ENCODE data around the gene CNTLN.

Gene CNTLN, protein sequence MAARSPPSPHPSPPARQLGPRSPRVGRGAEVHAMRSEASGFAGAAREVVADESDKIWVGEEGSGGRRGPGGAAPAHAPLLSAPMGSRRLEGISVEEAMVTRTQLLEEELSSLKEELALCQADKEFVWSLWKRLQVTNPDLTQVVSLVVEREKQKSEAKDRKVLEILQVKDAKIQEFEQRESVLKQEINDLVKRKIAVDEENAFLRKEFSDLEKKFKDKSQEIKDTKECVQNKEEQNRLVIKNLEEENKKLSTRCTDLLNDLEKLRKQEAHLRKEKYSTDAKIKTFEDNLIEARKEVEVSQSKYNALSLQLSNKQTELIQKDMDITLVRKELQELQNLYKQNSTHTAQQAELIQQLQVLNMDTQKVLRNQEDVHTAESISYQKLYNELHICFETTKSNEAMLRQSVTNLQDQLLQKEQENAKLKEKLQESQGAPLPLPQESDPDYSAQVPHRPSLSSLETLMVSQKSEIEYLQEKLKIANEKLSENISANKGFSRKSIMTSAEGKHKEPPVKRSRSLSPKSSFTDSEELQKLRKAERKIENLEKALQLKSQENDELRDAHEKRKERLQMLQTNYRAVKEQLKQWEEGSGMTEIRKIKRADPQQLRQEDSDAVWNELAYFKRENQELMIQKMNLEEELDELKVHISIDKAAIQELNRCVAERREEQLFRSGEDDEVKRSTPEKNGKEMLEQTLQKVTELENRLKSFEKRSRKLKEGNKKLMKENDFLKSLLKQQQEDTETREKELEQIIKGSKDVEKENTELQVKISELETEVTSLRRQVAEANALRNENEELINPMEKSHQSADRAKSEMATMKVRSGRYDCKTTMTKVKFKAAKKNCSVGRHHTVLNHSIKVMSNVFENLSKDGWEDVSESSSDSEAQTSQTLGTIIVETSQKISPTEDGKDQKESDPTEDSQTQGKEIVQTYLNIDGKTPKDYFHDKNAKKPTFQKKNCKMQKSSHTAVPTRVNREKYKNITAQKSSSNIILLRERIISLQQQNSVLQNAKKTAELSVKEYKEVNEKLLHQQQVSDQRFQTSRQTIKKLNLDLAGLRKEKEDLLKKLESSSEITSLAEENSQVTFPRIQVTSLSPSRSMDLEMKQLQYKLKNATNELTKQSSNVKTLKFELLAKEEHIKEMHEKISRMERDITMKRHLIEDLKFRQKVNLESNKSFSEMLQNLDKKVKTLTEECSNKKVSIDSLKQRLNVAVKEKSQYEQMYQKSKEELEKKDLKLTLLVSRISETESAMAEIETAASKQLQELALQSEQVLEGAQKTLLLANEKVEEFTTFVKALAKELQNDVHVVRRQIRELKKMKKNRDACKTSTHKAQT (N-terminal part only)
- 11.8 reads per million, percentile 35 among the genes with 10 or more reads in this experiment for total RNA-seq

- DNase-seq, result no peak
Measured at GRCh38 chr9:17134396-17135294, at the start of gene CNTLN. CNTLN (plus strand) TSS chr9:17135040; CDS start chr9:17135066, 26 bp downstream.

- no peak for DNase-seq
Measured at GRCh38 chr9:17088566-17088965, 46.3 kb upstream of the CNTLN start.

DNA sequence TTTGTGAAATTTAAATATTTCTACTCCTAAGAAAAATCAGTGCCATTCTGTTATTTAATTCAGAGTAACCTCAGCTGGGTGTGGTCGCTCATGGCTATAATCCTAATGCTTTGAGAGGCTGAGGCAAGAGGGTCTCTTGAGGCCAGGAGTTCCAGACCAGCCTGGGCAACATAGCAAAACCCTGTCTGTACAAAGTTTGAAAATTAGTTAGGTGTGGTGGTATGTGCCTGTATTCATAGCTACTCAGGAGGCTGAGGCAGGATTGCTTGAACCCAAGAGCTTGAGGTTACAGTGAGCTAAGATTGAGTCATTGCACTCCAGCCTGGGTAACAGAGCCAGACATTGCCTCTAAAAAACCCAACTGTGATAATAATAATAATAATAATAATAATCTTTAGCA is 44.8 kb upstream of the CNTLN start:
- no peak for DNase-seq

GRCh38 chr9:17116400-17116837 is 18.4 kb upstream of the CNTLN start:
- DNase-seq, result no peak

- no peak for DNase-seq
Measured at GRCh38 chr9:17117372-17117771, 17.5 kb upstream of the CNTLN start.

- DNase-seq, result no peak
Measured at GRCh38 chr9:17120203-17120602, 14.6 kb upstream of the CNTLN start.

DNA sequence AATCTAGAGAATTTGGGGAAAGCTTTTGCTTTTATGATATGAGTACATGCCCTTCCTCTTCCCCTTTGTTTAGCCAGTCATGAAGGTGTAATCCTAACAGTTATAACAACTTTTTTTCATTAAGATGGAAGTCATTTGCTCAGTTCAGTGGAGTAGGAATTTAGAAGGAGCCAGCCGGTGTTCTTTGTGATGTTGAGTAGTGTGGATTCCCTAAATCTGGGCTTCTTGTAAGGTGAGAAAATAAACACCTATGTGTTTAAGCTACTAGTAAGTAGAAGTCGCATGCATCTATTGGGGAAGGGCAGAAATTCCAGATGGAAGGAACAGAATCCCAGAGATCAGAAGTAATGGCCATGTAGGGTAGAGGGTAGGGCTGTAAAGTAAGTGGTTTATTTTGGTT is 13.6 kb upstream of the CNTLN start:
- no peak for DNase-seq

- no peak for DNase-seq
Measured at GRCh38 chr9:17130291-17130690, 4.5 kb upstream of the CNTLN start.

DNA sequence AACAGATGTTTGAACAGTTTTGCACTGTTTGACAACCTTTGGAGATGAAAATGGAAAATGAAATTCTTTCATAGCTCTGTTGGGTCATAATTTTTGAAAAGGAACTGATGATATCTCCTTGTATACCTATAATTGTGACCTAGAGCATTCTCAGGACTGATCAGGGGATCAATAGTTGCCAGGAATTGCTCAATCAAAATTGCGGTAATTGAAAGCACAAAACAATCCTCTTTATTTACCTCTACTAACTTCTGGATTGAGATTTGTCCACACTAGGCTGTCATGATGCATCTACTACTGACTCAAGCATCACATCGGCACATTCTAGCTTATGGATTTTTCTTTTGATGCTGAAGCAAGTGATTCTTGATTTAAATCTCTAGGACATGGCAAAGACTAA is 4.1 kb upstream of the CNTLN start:
- no peak for DNase-seq

GRCh38 chr9:17131494-17131893 is 3.3 kb upstream of the CNTLN start:
- no peak for DNase-seq

DNA sequence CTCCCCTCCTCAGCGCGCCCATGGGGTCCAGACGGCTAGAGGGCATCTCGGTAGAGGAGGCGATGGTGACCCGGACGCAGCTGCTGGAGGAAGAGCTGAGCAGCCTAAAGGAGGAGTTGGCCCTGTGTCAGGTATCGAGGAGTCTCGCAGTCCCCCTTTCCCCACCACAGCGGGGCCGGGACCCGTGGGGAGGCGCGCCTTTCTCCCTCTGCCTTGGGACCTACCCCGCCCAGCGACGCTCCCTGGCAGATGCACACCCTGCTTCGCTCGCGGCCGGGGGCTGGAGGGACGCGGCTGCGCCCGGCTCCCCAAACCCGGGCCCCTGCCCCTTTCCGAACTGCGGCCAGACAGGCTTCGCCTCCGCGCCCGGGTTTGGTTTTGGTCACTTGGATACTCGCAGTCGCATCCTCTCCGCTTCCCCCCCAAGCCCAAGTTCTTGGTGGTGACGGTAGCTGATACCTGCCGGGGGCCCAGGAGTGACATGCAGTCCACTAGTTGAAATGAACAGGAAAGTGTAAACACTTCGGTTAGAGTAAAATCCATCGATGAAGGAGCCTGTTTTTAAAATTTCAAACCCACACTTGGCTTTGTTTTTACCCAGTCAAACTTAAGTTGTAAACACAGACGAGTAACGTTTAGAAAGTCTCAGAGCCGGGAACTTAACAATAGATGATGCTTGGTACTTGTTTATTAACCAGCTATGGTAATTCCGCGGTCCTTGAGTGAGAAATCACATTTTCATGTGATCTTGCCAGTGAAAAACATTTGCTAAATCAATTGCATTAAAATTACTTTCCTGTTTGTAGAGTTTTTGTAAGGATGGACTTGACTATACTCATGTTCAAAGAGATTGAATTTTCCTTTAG is 688 bp downstream of the CNTLN start:
- no peak for DNase-seq

GRCh38 chr9:17137566-17137965 is 2.7 kb downstream of the CNTLN start:
- no peak for DNase-seq

DNA sequence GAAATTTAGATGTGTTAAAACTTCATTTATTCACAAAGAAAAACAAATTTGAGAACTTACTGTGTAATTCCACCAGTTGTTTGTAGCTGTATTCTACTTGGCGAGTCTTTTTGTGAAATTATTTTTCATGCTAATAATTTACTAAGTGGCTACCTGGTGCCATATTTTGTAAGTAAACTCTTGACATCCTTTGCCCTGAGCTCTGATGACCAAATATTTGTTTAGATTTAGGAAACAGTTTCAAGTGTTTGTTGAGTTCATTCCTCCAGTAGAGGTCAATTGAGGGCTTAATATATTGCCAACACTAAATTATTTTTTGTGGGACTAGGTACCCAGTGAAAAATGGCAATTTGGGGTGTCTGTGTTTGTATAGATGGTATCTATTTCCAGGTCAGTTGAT is 3.7 kb downstream of the CNTLN start:
- no peak for DNase-seq

DNA sequence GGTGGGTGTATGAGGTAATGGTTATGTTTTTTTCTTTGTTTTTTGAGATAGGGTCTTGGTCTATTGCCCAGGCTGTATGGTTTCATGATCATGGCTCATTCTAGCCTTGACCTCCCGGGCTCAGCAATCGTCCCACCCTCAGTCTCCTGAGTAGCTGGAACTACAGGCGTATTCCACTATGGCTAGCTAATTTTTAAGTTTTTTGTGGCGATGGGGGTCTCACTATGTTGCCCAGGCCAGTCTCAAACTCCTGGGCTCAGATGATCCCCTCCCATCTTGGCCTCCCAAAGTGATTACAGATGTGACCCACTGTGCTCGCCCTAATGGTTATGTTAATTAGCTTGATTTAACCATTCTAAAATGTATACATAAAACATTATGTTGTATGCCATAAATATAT is 5.6 kb downstream of the CNTLN start:
- DNase-seq, result no peak

GRCh38 chr9:17148324-17148723 is 13.5 kb downstream of the CNTLN start:
- no peak for DNase-seq

DNA sequence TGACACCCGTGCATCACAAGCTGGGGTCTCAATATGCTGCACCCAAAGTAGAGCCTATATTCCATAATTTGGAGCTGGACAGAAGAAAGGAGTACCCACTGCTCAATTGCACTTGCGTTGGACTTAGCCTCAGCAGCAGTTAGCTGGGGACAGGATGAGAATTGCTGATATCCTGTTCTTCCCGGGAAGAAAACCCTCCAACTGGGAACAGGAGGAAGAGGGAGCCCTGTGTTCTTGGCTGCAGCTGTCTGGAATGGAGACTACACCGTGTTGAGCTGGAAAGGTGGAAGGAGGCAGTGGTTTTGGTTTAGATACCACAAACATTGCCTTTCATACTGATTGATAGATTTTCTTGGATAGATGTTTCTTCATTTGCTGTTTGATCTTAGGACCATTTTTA is 24.6 kb downstream of the CNTLN start:
- no peak for DNase-seq

GRCh38 chr9:17160327-17160726 is 25.5 kb downstream of the CNTLN start:
- DNase-seq, result no peak

DNA sequence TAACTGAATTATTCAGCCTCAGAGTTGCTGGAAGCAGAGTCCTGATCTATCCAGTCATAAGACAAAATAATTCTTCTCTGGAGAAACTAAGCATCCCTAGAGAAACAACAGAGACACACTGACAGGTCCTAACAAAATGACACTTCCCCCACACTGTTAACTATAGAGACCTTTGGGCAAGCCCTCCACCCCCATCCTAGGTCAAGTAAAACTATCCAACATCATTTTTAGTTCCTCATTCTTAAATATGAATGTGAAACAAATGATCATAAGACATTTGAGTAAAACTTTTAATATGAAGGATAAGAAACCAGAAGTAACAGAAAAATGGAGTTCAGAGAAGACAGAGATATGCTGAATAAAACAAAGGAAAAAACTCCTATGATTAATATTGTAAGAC is 30.9 kb downstream of the CNTLN start:
- no peak for DNase-seq

GRCh38 chr9:17166346-17166745 is 31.5 kb downstream of the CNTLN start:
- DNase-seq, result no peak

DNA sequence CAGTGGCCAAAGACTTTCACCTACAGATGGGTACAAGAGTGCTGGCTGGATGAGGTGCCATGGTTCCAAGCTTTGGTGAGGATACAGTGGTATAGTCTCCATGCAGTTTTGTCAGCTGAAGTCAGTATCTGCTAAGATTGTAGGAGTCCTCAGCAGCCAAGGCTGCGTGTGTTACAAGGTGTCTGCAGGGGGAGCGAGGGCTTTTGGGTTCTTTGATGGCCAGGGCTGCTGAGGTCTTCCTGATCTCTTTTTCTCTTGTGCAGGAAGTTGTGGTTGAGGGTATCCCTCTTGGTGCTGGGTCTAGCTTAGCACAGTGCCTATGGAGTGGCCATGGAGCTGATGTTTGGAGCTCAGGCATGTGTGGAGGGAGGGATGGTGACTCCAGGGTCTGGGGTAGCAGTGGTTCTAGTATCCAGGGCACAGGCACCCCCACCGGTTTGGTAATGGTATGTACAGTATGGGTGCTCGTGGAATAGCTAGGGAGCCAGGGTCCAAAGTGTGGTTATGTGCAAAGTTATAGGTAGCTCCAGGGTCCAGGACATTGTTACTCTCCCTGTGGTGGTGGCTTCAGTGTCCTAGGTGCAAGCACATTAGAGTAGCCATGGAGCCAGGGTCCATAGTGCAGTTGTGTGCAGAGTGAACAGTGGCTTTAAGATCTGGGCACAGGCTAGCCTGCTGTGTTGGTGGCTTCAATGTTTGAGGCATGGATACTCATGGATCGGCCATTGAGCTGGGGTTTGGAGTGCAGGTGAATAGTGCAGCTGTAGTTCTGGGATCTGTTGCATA is 36.7 kb downstream of the CNTLN start:
- DNase-seq, result no peak
